ENCODE data around the gene ETV6. TPM values are rescaled to one million over a fixed set of nuclear protein-coding genes. Genes with fewer than 3 reads are reported as not detected.

Gene ETV6
- total and polyA plus RNA-seq, 8 donors, result 5.1 to 31.6 (median 18.2) TPM

- intact Hi-C loops (cut with DNase I), result no loop called here
- WGBS, 2 donors, result 72 to 77% methylated on average over 19 of the region's 19 CpGs
These were observed 116.6 kb downstream of the ETV6 start for GRCh38 chr12:11765817-11766794.

GRCh38 chr12:11767029-11767724 is 117.7 kb downstream of the ETV6 start:
- Histone ChIP-seq H3K27ac (peak overlapping the region in 2 of 4 donors; percentile 38 to 52), H3K36me3 (no peaks in the 10 kb centered on the region), H3K4me3 (no peak overlapping the region), H3K9me3 (no peaks in the 10 kb centered on the region), H3K27me3 (no peaks in the 10 kb centered on the region), H3K4me1 (peaks cover 2 to 49% (median 23%) of the 10 kb centered on the region in 3 donors)
- intact Hi-C loops (cut with DNase I), result no loop called here
- ATAC-seq, result no peak
- no peak for DNase-seq
- WGBS, 2 donors, result 63 to 72% methylated on average over 4 of the region's 4 CpGs
- no peak for FAIRE-seq
- TF ChIP-seq, protein P1, sequence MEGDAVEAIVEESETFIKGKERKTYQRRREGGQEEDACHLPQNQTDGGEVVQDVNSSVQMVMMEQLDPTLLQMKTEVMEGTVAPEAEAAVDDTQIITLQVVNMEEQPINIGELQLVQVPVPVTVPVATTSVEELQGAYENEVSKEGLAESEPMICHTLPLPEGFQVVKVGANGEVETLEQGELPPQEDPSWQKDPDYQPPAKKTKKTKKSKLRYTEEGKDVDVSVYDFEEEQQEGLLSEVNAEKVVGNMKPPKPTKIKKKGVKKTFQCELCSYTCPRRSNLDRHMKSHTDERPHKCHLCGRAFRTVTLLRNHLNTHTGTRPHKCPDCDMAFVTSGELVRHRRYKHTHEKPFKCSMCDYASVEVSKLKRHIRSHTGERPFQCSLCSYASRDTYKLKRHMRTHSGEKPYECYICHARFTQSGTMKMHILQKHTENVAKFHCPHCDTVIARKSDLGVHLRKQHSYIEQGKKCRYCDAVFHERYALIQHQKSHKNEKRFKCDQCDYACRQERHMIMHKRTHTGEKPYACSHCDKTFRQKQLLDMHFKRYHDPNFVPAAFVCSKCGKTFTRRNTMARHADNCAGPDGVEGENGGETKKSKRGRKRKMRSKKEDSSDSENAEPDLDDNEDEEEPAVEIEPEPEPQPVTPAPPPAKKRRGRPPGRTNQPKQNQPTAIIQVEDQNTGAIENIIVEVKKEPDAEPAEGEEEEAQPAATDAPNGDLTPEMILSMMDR (IDR thresholded peaks at IDR 0.05), result no peak

More at GRCh38 chr12:11765817-11766794, 116.6 kb downstream of the ETV6 start:
- TF ChIP-seq, protein P1 (IDR thresholded peaks at IDR 0.05), result no peak
- H3K27me3 ChIP-seq, result no peaks in the 10 kb centered on the region
- FAIRE-seq, result no peak
- DNase-seq, result peak in 1 of 6 donors; percentile 40
- H3K4me1 ChIP-seq, result peaks cover 3 to 53% (median 23%) of the 10 kb centered on the region in 3 donors
- H3K9me3 ChIP-seq, result no peaks in the 10 kb centered on the region
- H3K36me3 ChIP-seq, result no peaks in the 10 kb centered on the region
- peak in 2 of 4 donors; percentile 36 to 37 for ATAC-seq
- peak overlapping the region in 2 of 4 donors; percentile 38 to 39 for H3K27ac ChIP-seq
- H3K4me3 ChIP-seq, result no peak overlapping the region

GRCh38 chr12:11767798-11768197 is 118.3 kb downstream of the ETV6 start:
- intact Hi-C loops (cut with DNase I), result no loop called here
- WGBS, 2 donors, result 50% methylated on average over 3 of the region's 3 CpGs
- no peaks in the 10 kb centered on the region for H3K36me3 ChIP-seq
- no peak for DNase-seq
- FAIRE-seq, result no peak
- H3K27me3 ChIP-seq, result no peaks in the 10 kb centered on the region
- no peaks in the 10 kb centered on the region for H3K9me3 ChIP-seq
- peak overlapping the region in 3 of 4 donors; percentile 11 to 52 (median 38) for H3K27ac ChIP-seq
- ATAC-seq, result no peak
- H3K4me3 ChIP-seq, result no peak overlapping the region
- TF ChIP-seq, protein P1 (IDR thresholded peaks at IDR 0.05), result no peak
- H3K4me1 ChIP-seq, result peaks cover 0 to 44% (median 23%) of the 10 kb centered on the region in 3 donors

- intact Hi-C loops (cut with DNase I), result no loop called here
- DNase-seq (no peak), FAIRE-seq (no peak), ATAC-seq (peak; percentile 57 to 72 (median 62))
- peak overlapping the region; percentile 7 to 52 (median 24) for H3K27ac ChIP-seq
- no peaks in the 10 kb centered on the region for H3K36me3 ChIP-seq
- H3K4me1 ChIP-seq, result peaks cover 0 to 38% (median 22%) of the 10 kb centered on the region in 3 donors
- WGBS, 2 donors, result 26 to 28% methylated on average over 5 of the region's 5 CpGs
- no peaks in the 10 kb centered on the region for H3K9me3 ChIP-seq
- TF ChIP-seq, protein P1 (IDR thresholded peaks at IDR 0.05), result no peak
- H3K4me3 ChIP-seq, result no peak overlapping the region
- no peaks in the 10 kb centered on the region for H3K27me3 ChIP-seq
These were observed 118.9 kb downstream of the ETV6 start for GRCh38 chr12:11768233-11768965.
